ENCODE measurements around the gene ERC2.

Gene ERC2

GRCh38 chr3:55805169-55805568 lies 663.1 kb downstream of the ERC2 start:
- H3K4me3 ChIP-seq (ENCODE audit: control insufficient read depth, low read depth, low read length), result no peak overlapping the region
- TF ChIP-seq, protein P1, sequence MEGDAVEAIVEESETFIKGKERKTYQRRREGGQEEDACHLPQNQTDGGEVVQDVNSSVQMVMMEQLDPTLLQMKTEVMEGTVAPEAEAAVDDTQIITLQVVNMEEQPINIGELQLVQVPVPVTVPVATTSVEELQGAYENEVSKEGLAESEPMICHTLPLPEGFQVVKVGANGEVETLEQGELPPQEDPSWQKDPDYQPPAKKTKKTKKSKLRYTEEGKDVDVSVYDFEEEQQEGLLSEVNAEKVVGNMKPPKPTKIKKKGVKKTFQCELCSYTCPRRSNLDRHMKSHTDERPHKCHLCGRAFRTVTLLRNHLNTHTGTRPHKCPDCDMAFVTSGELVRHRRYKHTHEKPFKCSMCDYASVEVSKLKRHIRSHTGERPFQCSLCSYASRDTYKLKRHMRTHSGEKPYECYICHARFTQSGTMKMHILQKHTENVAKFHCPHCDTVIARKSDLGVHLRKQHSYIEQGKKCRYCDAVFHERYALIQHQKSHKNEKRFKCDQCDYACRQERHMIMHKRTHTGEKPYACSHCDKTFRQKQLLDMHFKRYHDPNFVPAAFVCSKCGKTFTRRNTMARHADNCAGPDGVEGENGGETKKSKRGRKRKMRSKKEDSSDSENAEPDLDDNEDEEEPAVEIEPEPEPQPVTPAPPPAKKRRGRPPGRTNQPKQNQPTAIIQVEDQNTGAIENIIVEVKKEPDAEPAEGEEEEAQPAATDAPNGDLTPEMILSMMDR (conservative IDR thresholded peaks at IDR 0.05; ENCODE audit: control insufficient read depth, insufficient read depth, low read depth, low read length), result no peak
- no peak for DNase-seq (ENCODE audit: low read depth)

GRCh38 chr3:55804170-55805095 lies 663.8 kb downstream of the ERC2 start:
- H3K4me3 ChIP-seq (ENCODE audit: control insufficient read depth, low read depth, low read length), result no peak overlapping the region
- DNase-seq (ENCODE audit: low read depth), result no peak
- TF ChIP-seq, protein P1 (conservative IDR thresholded peaks at IDR 0.05; ENCODE audit: control insufficient read depth, insufficient read depth, low read depth, low read length), result no peak

DNA sequence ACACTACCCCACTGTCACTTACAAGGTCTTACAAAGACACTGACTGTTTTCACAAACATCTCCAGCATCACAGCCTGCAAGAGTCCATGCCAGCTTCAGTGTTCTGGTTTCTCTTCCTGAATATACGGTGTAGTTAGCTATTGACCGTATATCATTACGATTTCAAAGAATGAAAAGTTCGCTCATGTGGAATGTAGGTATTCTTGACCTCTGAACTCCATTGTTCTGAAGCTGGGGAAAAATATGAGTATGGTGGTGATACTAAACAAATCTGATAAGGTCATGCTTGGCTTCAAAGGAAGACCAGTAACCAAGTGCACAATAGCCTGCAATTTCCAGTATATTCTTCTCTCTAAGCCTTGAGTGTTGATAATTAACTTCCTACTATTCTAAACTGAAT lies 665.5 kb downstream of the ERC2 start:
- TF ChIP-seq, protein P1 (conservative IDR thresholded peaks at IDR 0.05; ENCODE audit: control insufficient read depth, insufficient read depth, low read depth, low read length), result no peak
- no peak for DNase-seq (ENCODE audit: low read depth)
- H3K4me3 ChIP-seq (ENCODE audit: control insufficient read depth, low read depth, low read length), result no peak overlapping the region

DNA sequence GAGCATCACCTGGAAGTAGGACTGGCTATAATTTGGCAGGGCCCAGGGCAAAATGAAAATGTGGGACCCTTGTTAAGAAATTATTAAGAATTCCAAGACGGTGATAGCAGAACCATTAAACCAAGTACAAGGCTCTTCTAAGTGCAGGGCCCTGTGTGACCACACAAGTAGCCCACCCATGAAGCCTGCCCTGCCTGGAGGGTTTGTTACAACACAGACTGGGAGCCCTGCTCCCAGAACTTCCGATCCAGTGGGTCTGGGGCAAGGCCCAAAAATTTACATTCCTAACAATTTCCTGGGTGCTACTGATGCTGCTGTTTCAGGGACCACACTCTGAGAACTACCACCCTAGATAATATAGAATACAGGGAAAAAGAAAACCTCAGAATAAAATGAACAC lies 666.6 kb downstream of the ERC2 start:
- H3K4me3 ChIP-seq (ENCODE audit: control insufficient read depth, low read depth, low read length), result no peak overlapping the region
- no peak for DNase-seq (ENCODE audit: low read depth)
- TF ChIP-seq, protein P1 (conservative IDR thresholded peaks at IDR 0.05; ENCODE audit: control insufficient read depth, insufficient read depth, low read depth, low read length), result no peak

- TF ChIP-seq, protein P1 (conservative IDR thresholded peaks at IDR 0.05; ENCODE audit: control insufficient read depth, insufficient read depth, low read depth, low read length), result no peak
- H3K4me3 ChIP-seq (ENCODE audit: control insufficient read depth, low read depth, low read length), result no peak overlapping the region
- DNase-seq (ENCODE audit: low read depth), result no peak
These were observed 667.2 kb downstream of the ERC2 start for GRCh38 chr3:55801068-55801467.

GRCh38 chr3:55797775-55798174 lies 670.5 kb downstream of the ERC2 start:
- DNase-seq (ENCODE audit: low read depth), result no peak
- TF ChIP-seq, protein P1 (conservative IDR thresholded peaks at IDR 0.05; ENCODE audit: control insufficient read depth, insufficient read depth, low read depth, low read length), result no peak
- H3K4me3 ChIP-seq (ENCODE audit: control insufficient read depth, low read depth, low read length), result no peak overlapping the region

Measured in fibroblast of mammary gland (primary cell).